Measurements from ENCODE around the gene IGFBP7.

DNA sequence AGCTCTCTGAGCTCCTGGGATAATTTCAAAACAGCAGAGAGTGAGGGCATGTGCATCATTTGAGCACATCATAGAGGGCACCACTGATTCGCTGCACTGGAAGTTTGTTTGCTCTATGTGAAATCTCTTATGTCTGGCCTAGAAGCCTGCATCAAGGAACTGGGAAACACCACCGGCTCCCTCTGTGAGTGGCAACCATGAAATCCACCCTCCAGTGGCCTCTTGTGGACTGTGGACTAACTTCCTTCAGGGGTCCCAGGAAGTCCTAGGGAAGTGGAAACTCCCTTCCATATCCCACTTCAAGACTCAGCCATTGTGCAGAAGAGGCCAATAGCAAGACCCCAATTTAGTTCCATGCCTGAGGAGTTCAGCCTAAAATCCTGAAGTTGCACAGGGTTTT lies 48.0 kb upstream of the IGFBP7 start:
- TF ChIP-seq SP1 (IDR thresholded peaks at IDR 0.05), result no peak
- no peak for TF ChIP-seq NFRKB (IDR thresholded peaks at IDR 0.05)
- TF ChIP-seq HDGF (IDR thresholded peaks at IDR 0.05; ENCODE audit: borderline replicate concordance), result no peak
